NCI-H2081 (cell line): Measurements from ENCODE around the gene KLK7.

Source experiments
- DNase-seq, 2 experiments: peaks; one replicate each; lab custom pipeline; 2025; lab: John Stamatoyannopoulos, UW

KLK7 gene

DNA sequence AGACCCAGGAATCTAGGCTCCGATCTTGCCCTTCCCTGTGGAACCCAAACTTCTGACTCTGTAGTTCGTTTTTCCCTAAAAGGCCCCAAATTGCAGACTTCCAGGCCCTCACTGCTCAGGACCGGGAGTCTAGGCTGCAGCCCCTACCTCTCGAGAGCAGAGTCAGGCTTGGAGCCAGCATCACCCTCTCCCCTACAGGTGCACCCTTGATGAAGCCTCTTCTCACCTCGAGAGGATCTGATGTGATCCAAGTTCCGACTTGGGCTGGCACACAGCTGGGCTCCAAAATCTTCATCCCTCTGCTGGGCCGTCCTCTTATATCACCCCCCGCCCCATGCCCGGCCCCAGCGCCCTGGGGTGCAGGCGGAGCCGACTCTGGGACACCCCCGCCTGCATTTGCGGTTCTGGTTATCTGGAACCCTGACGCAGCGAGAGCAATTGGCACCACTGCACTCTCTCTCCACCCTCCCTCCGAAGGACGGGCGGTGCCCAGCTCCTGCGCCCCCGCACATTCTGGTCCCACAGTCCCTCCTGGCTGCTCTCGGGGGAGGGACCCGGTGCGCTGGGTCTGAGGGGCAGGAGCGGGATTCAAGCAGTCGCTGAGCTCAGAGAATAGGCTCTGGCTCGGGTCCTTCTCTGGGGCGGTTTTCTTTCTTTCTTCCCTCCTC lies at the start of gene KLK7:
KLK7 (minus strand) TSS at position 293 of the 668 bp plus-strand sequence. CDS start 1,518 bp downstream, outside the sequence.
- DNase-seq = no peak

DNA sequence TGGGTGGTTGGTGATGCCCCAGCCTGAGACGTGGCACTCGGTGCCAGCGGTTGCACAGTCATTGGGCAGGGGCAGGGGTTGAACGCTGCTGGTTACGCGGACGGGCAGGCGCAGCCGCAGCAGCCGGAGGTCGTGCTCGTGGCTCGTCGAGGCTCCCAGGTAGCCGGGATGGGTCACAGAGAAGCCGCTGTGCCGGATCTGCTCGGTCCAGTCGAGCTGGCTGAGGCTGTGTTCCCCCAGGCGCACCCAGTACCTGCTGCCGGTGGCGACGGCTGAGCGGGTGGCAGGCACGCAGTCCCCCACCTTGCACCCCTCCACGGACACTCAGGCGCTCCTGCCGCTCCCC lies 48.1 kb upstream of the KLK7 start:
- DNase-seq = no peak

DNA sequence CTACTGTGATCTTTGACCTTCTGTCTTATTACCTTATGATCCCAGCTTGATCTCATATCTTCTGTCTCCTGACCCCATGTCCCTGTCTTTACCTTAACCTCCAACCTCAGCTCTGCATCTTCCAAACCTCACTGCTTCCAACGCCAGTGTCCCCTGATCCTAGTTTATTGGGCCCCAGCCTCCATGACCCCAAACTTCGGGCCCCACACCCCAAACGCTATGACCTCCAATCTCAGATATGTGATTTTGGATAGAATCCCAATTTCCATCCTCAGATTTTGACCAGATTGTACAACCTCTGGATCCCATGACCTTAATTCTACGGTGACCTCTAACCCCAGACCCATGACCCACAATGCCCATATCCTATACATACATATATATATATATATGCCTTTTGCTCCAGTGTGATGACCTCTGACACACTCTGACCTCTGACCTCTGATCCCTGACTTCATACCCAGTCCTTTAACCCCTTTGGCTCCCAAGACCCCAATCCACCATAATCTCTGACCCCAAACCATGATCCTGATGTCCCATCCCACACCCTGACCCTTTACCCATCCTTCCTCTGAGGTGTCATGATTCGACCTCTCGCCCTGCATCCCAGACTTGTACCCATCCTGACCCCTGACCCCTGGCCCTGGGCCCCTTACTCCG lies 47.6 kb upstream of the KLK7 start:
- DNase-seq = no peak

DNA sequence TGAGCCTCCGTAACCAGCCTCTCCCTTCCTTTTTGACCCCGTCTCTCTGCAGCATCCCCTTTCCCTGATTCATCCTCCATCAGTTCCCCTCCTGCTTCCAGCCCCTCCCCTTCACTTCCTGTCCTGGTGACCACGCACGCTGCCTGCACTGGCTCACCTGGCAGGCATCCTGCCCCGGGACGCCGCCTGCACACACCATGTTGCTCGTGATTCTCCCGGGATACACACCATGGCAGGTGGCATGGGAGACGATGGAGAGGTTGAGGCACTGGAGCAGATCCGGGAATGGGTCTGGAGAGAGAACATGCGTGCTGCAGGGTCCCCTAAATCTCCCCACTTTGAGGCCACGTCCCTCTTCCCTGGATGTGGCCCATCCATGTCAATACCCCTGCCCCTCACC lies 46.9 kb upstream of the KLK7 start:
- no peak for DNase-seq

DNA sequence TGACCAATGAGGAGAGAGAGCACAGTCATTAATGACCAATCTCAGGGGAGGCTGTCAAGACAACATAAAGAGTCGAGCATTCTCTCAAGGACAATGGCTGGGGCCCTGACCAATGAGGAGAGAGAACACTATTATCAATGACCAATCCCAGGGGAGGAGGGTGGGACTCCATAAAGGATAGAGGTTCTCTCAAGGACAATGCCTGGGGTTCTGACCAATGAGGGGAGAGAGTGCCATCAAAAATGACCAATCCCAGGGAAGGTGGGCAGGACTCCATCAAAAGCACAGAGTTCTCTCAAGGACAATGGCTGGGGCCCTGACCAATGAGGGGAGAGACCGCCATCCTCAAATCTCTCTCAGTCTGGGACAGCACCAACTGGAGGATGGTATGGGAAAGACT lies 46.0 kb upstream of the KLK7 start:
- DNase-seq = no peak

DNA sequence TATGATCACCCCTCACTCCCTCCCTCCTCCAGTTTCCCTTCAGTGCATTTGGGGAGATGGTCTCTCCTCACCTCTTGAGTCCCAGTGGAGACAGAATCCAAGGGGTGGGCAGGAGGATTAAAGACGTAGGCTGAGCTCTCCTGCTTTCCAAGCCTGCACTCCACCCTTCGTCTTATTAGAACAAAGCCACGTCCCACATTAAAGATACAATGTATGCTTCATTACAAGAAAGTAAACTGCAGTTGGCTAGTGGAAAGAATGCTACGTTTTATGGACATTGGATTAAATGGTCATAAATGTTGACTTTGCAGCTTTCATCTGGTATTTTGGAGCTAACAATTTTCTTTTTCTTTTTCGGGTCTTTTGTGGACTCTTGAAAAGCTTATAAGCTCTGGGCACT lies 44.2 kb upstream of the KLK7 start:
- DNase-seq = no peak

DNA sequence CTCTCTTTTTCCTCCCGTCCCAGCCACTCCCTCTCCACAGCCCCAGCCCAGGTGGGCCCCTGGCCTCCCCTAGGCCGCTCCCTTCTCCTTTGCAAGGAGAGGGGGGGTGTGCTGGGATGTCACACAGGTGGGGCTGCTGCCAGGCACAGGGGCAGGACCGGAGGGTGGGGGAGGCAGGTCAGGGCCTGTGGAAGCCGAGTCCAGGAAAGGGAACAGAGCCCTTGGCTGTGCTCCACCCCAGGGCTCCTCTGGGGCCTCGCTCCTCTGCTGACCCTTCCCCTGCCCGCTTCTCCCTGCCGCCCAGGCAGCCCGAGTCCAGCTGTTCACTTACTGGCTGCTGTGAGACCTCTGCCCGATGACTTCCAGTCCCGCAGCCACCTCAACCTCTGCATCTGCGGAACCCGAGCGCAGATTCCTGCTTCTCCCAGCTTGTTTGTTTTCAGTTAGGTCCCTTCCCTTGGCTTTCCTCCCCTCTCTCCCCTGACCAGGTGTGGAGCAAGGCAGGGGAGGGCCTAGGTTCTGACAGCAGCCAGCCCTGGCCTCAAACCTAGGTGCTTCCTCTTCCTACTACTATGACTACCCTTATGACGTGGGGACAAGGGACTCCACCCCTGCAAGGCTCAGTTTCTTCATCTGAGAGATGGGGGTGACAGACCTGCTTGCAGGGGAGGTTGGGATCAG lies 43.5 kb upstream of the KLK7 start:
- DNase-seq = no peak

DNA sequence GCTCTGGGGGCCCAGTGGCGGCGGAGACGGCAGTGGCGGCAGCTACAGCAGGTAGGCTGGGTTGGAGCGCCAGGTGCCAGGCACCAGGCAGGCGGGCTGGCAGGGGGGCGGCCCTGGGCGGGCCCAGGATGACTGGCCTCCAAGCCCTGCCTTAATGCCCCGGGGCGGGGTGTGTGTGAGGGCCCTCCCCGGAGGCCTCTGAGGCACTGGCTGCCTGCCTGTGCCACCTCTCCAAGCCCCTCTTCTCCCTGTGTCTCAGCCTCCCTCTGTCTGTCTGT lies 42.8 kb upstream of the KLK7 start, which contains the start of gene KLK11:
KLK11 (minus strand) TSS at position 63 of the 278 bp plus-strand sequence. CDS start 985 bp downstream, outside the sequence.
- no peak for DNase-seq

DNA sequence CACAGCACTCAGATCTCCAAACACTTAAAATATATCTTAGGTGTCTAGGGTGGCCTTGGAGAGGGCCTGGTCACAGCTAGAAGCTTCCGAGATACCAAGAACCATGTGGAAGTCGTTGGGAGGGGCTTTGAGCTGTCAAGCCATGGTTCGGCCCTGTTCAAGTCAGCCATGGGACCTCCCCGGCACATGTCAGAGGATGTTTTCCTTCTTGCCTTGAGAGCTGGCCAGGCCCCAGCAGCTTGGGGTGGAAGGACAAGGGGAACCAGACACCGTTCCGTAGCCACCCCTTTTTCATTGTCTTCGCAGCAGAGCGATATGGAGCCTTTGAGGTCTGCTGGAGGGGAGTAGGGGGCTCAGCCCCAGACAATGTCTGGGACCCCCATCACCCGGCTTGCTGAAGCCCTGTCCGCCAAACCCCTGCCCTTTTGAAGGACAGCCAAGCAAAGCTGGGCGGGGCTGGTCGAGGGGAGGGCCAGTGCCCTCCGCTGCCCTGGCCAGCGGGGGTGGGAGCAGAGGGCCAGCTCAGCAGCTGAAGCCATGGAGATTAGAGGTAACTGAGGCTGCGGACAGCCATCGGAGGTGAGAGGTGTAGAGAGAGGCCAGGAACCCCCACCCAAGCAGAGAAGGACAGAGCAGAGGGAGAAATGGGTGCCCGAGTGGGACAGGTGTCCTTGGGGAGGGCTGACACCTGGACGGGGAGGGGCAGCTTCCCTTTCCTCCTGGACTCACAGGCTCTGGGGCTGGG lies 42.3 kb upstream of the KLK7 start:
- no peak for DNase-seq

DNA sequence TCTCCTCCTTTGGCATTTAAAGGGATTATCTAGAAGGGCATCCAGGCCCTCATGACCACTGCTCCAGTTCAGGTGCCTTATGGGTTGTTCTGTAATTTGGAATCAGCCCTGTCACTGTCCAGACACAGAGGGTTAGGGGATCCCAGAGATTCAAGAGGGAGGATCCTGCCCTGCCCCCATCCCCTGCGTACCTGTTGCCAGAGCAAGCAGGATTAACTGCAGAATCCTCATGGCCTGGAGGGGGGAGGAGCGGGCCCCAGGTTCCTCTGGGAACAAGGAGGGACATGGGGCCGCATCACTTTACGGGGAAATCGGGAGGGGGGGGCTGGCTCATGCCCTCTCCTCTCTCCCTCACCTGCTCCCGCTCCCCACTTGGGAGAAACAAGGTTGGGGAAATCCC lies 41.7 kb upstream of the KLK7 start:
- no peak for DNase-seq

DNA sequence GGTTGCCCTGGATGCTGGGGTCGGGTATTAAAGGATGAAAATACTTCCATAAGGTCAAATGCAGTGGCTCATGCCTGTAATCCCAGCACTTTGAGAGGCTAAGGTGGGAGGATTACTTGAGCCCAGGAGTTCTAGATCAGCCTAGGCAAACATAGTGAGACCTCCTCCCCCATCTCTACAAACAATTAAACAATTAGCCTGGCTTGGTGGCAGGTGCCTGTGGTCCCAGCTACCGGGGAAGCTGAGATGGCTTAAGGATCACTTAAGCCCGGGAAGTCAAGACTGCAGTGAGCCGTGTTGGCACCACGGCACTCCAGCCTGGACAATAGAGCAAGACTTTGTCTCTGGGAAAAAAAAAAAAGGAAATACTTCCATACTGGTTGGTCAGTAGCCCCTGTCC lies 41.2 kb upstream of the KLK7 start:
- no peak for DNase-seq

DNA sequence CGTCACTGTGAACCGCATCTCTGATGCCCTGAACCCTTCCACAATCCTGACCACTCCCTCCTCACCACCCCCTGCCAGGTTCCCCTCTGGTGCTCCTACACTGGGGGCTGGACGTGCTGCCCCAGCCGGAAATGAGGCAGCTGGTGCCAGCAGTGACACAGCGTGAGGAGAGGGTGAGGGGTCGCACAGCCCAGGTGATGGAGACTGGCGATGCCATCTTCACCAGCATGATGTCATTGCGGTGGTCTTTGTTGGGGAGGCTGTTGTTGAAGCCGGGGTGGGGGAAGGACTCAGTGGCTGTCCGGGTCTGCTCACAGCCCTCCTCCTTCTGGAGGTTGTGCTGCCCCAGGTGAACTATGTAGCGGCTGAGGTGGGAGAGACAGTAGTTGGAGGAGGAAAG lies 40.2 kb upstream of the KLK7 start:
- DNase-seq = no peak

DNA sequence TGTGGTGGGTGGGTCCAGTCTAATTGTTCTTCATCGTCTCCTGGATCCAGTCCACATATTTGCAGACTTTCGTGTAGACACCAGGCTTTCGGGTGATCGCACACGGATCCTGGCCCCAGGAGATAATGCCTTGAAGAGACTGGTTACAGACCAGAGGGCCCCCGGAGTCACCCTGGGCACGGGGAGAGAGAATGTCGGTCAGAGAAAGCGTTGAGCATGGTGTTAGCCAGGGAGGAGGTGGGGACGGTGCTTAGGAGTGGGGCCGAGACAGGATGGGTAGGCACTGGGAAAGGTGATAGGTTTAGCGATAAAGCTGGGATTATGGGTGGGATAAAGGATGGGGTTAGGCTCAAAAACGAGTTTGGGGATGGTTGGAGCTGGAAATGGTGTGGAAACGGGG lies 38.8 kb upstream of the KLK7 start:
- no peak for DNase-seq

DNA sequence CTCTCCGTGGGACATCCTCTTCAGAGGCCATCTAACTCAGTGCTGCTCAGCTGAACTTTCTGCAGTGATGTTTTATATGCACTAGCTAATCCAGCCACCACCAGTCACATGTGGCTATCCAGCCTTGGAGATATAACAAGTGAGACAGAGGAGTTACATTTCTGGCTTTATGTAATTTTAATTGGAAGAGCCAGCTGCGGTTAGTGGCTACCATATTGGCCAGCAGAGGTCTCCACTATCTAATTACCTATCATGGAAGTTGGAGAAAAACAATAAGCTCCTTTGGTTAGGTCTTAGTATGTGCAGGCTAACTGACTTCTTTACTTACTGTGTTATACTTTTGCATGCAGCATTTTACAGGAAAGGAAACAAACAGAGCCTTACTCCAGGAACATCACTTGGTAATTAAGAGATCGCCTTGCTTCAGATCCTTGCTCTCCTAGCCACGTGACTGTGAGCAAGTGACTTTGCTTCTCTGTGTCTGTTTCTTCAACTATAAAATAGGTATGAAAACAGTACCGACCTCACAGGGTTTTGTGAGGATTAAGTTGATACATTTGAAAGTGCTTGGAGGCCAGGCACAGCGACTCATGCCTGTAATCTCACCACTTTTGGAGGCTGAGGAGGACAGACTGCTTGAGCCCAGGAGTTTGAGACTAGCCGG lies 37.4 kb upstream of the KLK7 start:
- DNase-seq = peak in 1 of 2 experiments; percentile 35

DNA sequence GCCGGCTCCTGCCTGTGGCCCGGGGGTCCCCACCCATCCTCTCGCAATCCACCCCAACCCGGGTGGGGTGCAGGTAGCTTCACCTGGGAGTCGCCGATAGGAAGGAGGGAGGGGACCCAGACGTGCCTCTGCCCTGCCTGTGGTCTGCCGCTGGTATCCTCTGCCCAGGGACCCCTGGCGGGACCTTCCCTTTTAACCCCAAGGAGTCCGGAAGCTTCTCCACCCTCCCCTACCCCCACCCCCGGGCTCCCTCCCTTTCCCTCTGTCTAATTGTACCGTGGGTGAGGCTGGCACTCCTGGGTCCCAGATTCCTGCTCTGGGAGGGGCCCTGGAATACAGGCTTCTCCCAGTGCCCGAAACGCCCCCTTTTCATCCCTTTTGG lies 35.8 kb upstream of the KLK7 start, which contains the start of gene KLK10:
KLK10 (minus strand) TSS at position 166 of the 382 bp plus-strand sequence. CDS start 579 bp downstream, outside the sequence.
- DNase-seq = no peak

DNA sequence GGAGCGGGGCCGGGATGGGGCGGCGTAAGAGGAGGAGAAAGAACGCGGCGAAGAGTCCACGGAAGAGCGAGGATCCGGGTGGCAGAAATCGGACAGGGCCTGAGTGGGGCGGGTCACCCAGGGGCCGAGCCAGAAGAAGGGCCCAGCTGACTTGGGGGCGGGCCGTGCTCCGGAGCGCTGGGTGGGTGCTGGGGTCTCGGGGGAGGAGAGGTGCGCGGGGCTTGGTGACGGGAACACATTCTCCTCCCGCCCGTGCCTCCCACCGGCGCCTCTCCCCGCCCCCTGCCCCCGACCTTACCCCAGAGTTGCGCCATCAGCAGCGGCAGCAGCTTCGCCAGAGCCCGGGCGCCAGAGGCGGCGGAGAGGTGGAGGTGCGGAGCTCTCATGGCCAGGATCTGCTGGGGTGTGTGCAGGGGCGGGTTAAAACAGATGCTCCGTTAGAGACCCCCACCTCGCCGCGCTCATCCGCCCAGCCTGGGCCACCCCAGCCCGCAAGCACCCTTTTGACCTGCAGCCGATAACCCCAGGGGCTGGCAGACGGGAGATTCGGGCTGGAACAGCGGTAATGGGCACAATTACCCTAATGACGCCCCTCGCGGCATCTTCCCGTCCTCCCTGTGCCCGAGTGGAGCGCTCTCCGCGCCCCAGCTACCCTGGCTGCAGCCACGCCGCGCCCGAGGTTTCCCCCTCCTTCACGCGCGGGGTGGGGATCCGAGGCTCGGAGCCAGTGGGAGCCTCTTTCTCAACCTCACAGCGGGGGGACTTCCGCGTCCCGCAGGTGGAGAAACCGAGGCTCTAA lies 35.2 kb upstream of the KLK7 start:
- DNase-seq = no peak

DNA sequence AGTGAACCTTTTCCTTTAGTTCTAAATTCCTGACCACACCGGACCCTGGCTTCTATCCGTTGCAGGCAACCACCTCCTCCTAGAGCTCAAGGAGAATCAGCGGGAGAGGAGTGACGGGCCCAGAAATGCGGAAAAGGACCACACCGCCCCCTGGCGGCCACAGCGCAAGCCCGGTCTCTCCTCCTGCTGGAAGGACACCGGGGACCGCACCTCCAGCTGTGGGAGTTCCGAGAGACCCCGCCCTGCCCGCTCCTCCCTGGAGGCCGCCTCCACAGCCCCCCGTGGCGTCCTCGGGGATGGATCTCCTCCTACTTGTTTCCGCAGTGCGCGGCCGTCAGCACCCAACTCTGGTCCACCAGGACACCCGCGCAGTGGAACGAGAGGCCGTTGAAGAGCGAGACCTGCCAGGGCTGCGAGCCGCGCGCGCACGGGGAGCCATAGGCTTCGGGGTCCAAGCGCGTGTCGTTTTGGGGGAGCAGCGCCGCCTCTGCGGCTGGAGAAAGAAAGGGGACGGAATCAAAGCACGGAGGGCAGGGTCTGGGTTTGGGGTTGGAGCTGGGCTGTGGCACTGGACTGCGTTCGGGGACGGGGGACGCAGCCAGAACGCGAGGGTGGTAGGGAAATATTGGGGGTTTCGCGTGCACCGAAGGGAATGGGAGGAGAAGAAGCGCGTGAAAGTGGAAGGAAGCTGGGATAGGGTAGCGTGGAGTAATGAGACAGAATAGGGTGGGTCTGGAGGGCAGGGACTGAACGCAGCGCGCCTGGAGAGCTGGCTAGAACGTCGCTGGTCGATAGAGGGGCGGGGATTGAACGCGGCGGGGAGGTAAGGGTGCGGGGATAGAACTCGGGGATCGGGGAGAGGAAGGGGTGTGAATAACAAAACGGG lies 33.3 kb upstream of the KLK7 start:
- DNase-seq = no peak

DNA sequence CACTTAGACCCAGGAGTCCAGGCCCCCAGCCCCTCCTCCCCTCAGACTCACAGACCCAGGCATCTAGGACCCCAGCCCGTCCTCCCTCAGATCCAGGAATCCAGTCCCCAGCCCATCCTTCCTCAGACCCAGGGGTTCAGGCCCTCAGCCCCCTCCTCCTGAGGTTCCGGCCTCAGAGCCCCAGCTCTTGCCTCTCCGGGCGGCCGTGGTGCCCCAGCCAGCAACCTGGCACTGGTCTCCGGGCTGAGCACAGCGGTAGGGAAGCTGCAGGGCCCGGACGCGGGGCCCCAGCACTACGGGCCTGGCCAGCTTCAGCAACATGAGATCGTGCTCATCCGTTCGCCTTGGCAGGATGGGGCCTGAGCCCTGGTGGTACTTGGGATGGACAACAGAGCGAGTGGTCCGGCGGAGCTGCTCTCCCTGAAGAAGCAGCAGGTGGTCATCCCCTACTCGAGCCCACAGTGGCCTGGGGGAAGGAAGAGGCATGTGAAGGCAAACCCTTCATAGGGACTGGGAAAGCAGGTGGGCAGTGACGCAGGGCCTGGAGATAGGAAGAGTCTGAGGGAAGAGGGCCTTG lies 32.1 kb upstream of the KLK7 start:
- no peak for DNase-seq

DNA sequence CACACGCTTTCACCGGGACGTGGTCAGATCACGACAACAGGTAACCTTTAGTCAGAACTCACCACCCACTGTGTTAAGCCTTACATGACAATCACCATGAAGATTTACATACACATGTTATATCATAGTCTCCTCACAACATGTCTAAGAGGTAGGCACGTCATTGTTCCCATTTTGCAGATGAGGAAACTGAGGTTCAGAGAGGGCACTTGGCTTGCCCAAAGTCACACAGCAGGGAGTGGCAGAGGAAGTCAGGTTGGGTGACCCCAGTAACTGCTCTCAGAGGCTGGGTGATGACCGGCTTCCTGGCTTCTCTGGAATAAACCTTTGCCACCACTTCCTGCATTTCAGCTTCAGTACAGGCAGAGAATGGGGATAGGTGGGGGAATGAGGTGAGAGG lies 30.5 kb upstream of the KLK7 start:
- no peak for DNase-seq

DNA sequence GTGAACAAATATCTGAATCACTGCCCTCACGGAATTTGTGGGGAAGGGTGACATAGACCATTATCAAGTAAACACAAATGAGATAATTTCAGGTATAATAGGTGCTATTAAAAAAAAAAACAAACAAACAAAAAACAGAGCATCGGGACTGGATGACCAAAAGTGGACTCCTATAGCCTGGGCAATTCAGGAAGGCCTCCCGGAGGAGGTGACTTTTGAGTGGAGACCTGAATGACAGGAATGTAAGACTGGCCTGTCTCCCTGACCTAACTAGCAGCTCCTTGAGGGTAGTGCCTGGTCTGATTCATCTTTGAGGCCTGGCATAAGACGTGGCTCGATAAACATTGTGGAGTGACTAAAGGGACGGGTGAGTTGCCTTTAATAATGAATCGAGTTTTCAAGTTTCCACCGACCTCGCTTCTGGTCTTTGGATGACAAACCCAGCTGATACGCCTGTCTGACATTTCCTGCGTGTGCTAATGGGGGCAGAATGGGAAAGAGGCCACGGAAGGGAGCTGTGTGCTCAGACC lies 29.0 kb upstream of the KLK7 start:
- no peak for DNase-seq
